HL-60 (cell line): ENCODE measurements around the gene TRPV5.

Source experiments
- DNase-seq, 2 experiments: peaks; one replicate each; pipeline ENCODE4 v3.0.0-alpha.2; 2010 to 2020; ENCODE audit warnings: low read depth in 1 of 2, low spot score in 1 of 2
- H3K27ac ChIP-seq: fragments of 250-450 bp; sonication (Bioruptor Pico); replicated peaks from 2 replicates; pipeline ENCODE4 v1.5.1; 2020; ENCODE audit warnings: mild to moderate bottlenecking, moderate library complexity
- H3K27me3 ChIP-seq: fragments of 250-450 bp; sonication (Bioruptor Pico); 2 replicates; pipeline ENCODE4 v1.5.1; 2021; ENCODE audit warnings: mild to moderate bottlenecking, moderate library complexity; ENCODE audit not compliant: insufficient read depth, poor library complexity, severe bottlenecking
- H3K4me3 ChIP-seq: replicated peaks from 2 replicates; pipeline ENCODE4 v1.5.1; 2011; ENCODE audit warnings: mild to moderate bottlenecking, control low read depth, low read length; ENCODE audit not compliant: insufficient read depth
- GABPA ChIP-seq: IDR thresholded peaks from 2 replicates; pipeline ENCODE4 v1.6.1; 2012; ENCODE audit warnings: low read depth
- POLR2AphosphoS5 ChIP-seq: IDR thresholded peaks from 2 replicates; pipeline ENCODE4 v1.6.1; 2012; ENCODE audit warnings: low read depth
- REST ChIP-seq: IDR thresholded peaks from 2 replicates; pipeline ENCODE4 v1.6.1; 2012; ENCODE audit warnings: low read depth; ENCODE audit not compliant: insufficient replicate concordance
- SPI1 ChIP-seq: IDR thresholded peaks from 2 replicates; pipeline ENCODE4 v1.6.1; 2012; ENCODE audit warnings: low read depth, mild to moderate bottlenecking, borderline replicate concordance
- TF ChIP-seq, protein P1 (sequence below): IDR thresholded peaks from one replicate; pipeline ENCODE4 v1.5.1; 2011; ENCODE audit warnings: low read length, control low read depth, inconsistent platforms; ENCODE audit not compliant: insufficient read depth

TRPV5 gene

GRCh38 chr7:142962991-142963390 lies 29.4 kb upstream of the TRPV5 start:
- Histone ChIP-seq H3K4me3 (no peak overlapping the region), H3K27ac (no peak overlapping the region), H3K27me3 (peaks cover 3% of the 10 kb centered on the region)
- TF ChIP-seq REST (no peak), GABPA (no peak)
- DNase-seq, result no peak

DNA sequence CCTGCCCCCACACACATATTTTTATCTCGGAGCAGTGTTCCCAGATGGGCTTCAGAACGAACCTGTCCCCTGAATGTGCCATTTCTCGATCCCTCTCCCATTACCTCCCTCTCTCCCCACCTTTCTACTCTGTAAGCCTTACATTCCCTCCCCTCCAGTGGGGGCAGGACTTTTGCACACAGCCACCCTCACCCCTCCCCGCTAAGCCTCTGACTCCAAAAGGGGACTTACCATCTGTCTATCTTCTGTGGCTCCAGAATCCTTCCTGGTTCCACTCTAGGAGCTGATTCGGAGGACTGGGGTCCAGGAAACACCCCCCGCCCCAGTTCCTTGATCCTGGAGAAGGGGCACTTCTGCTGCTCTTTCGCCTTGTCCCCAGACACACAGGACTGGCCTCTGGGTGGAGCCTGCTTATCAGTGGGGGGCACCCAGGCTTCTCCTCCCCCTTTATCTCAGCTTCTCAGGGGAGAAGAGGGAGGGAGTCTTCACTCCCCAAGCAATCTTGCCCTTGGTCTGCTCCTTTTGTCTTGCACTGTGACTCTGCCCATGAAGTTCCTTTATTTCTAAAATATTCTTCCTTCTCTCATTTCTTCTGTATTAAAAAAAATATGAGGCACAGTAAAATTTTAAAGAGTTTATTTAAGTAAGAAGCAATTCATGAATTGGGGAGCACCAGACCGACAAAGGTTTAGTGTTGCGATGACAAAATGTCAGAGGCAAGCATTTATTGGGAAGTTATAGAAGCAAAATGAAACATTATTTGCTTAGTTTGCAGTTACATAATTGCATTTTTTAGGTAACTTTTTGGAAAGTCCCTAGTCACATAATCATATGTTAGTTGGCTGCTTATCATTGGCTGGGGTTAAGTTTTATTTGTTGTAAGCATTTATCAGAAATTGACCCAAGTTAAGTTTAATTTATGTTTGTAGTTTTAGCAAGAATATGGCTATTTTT lies 28.7 kb upstream of the TRPV5 start, which contains the start of gene KEL:
TSS of gene KEL (minus strand) at position 391 of the 954 bp plus-strand sequence. CDS start at position 234, 157 bp downstream.
- peaks cover 3% of the 10 kb centered on the region for H3K27me3 ChIP-seq
- TF ChIP-seq POLR2AphosphoS5, result no peak
- TF ChIP-seq REST, result no peak
- TF ChIP-seq, protein P1, sequence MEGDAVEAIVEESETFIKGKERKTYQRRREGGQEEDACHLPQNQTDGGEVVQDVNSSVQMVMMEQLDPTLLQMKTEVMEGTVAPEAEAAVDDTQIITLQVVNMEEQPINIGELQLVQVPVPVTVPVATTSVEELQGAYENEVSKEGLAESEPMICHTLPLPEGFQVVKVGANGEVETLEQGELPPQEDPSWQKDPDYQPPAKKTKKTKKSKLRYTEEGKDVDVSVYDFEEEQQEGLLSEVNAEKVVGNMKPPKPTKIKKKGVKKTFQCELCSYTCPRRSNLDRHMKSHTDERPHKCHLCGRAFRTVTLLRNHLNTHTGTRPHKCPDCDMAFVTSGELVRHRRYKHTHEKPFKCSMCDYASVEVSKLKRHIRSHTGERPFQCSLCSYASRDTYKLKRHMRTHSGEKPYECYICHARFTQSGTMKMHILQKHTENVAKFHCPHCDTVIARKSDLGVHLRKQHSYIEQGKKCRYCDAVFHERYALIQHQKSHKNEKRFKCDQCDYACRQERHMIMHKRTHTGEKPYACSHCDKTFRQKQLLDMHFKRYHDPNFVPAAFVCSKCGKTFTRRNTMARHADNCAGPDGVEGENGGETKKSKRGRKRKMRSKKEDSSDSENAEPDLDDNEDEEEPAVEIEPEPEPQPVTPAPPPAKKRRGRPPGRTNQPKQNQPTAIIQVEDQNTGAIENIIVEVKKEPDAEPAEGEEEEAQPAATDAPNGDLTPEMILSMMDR, result no peak
- TF ChIP-seq GABPA, result no peak
- TF ChIP-seq SPI1, result no peak
- no peak within 1 kb of the TSS for H3K4me3 ChIP-seq
- no peak for DNase-seq
- H3K27ac ChIP-seq, result no peak within 1 kb of the TSS

- no peak for DNase-seq
- Histone ChIP-seq H3K4me3 (no peak overlapping the region), H3K27ac (no peak overlapping the region), H3K27me3 (peaks cover 3% of the 10 kb centered on the region)
- TF ChIP-seq REST, result no peak
- TF ChIP-seq SPI1, result no peak
- no peak for TF ChIP-seq POLR2AphosphoS5
- TF ChIP-seq, protein P1, result no peak
- TF ChIP-seq GABPA, result no peak
These were observed 28.0 kb upstream of the TRPV5 start for GRCh38 chr7:142961595-142961972.
